K562 (cell line): Measurements from ENCODE around the gene PKIB. TPM values are rescaled to one million over a fixed set of nuclear protein-coding genes. Genes with fewer than 3 reads are reported as not detected.

ENCODE experiments used
- ATAC-seq: fragments of 200-7000 bp; cut with Tn5 transposase; 3 replicates; pipeline ENCODE4 v1.9.1; 2020; ENCODE audit warnings: moderate library complexity
- BruUV-seq: library from RNA; stranded (reverse); fragments of 400-500 nt; replicated peaks from 2 replicates; lab custom pipeline; 2021; lab: Mats Ljungman, UMichigan
- CTCF ChIA-PET: fragments of 300-600 bp; formaldehyde crosslinking; extraction: SDS; loops from one replicate; lab custom pipeline; 2021; ENCODE audit warnings: low intra/inter-chr PET ratio; lab: Yijun Ruan, JAX
- POLR2A ChIA-PET: fragments of 300-600, 350-650 bp; sonication (Branson Sonifier 250); formaldehyde crosslinking; extraction: SDS; loops from one replicate; lab custom pipeline; 2021; ENCODE audit warnings: antibody characterized with exemption, inconsistent platforms; lab: Yijun Ruan, JAX
- DNase-seq, 4 experiments: peaks; one replicate each; pipeline versions ENCODE4 v3.0.0 to v3.0.0-alpha.2; 2011 to 2018; ENCODE audit warnings: low spot score in 3 of 4, mixed read lengths in 3 of 4; ENCODE audit errors: extremely low read depth in 1 of 4
- FAIRE-seq: peaks from 2 replicates; lab custom pipeline; 2011; peaks lifted over from hg19 to GRCh38; lab: Jason Lieb, UNC
- H2AFZ ChIP-seq: 2 replicates; pipeline ENCODE4 v1.6.0; 2011; ENCODE audit warnings: low read depth, low read length, control low read depth, inconsistent platforms
- H3K27ac ChIP-seq: fragments of 200-600 bp; 3 replicates; pipeline ENCODE4 v1.8.0; 2011; ENCODE audit warnings: low read depth, mild to moderate bottlenecking, control low read depth, inconsistent platforms, low read length, moderate library complexity, mixed read lengths; ENCODE audit errors: extremely low read depth
- H3K27me3 ChIP-seq, 2 experiments: fragments of 300-600 bp in 1 of 2; 2 replicates in 1 of 2; 3 replicates in 1 of 2; pipeline versions ENCODE4 v1.6.0 to v1.8.0; 2011; ENCODE audit warnings: inconsistent platforms in 2 of 2, low read length in 2 of 2, mild to moderate bottlenecking in 1 of 2, mixed read lengths in 1 of 2, moderate library complexity in 1 of 2; ENCODE audit not compliant: control insufficient read depth in 2 of 2, insufficient read depth in 2 of 2
- H3K36me3 ChIP-seq: fragments of 300-600 bp; 3 replicates; pipeline ENCODE4 v1.8.0; 2011; ENCODE audit warnings: mild to moderate bottlenecking, low read length, inconsistent platforms; ENCODE audit not compliant: control insufficient read depth, insufficient read depth
- H3K4me1 ChIP-seq, 2 experiments: fragments of 200-600 bp in 1 of 2; replicated peaks in 1 of 2; 2 replicates in 1 of 2; 3 replicates in 1 of 2; pipeline versions ENCODE4 v1.5.1 to v1.8.0; 2011; ENCODE audit warnings: inconsistent platforms in 2 of 2, low read length in 2 of 2, mild to moderate bottlenecking in 1 of 2, mixed read lengths in 1 of 2, moderate library complexity in 1 of 2; ENCODE audit not compliant: control insufficient read depth in 2 of 2, insufficient read depth in 2 of 2
- H3K4me2 ChIP-seq: 2 replicates; pipeline ENCODE4 v1.6.1; 2011; ENCODE audit warnings: low read length, control low read depth, inconsistent platforms, mixed read lengths; ENCODE audit not compliant: insufficient read depth
- H3K4me3 ChIP-seq: fragments of 200-600 bp; sonication (generic), shearing (Covaris generic); 2 replicates; pipeline ENCODE4 v1.5.1; 2016; ENCODE audit warnings: control low read depth, inconsistent platforms
- H3K79me2 ChIP-seq: fragments of 200-600 bp; 3 replicates; pipeline ENCODE4 v1.8.0; 2011; ENCODE audit warnings: low read length, inconsistent platforms; ENCODE audit not compliant: control insufficient read depth, insufficient read depth
- H3K9ac ChIP-seq, 2 experiments: 2 replicates each; pipeline versions ENCODE4 v1.6.0 to v1.6.1; 2011; ENCODE audit warnings: low read depth in 2 of 2, low read length in 2 of 2, control low read depth in 1 of 2, inconsistent platforms in 1 of 2, mild to moderate bottlenecking in 1 of 2, mixed read lengths in 1 of 2; ENCODE audit not compliant: insufficient read depth in 1 of 2
- H3K9me1 ChIP-seq: one replicate; pipeline ENCODE4 v1.6.0; 2011; ENCODE audit warnings: inconsistent platforms, mild to moderate bottlenecking, low read length, moderate library complexity; ENCODE audit not compliant: control insufficient read depth, insufficient read depth
- H3K9me3 ChIP-seq: replicated peaks from 2 replicates; pipeline ENCODE4 v1.5.1; 2011; ENCODE audit warnings: low read depth, low read length, inconsistent platforms; ENCODE audit not compliant: control insufficient read depth, insufficient read depth
- H4K20me1 ChIP-seq: replicated peaks from 2 replicates; pipeline ENCODE4 v1.6.1; 2011; ENCODE audit warnings: low read length, inconsistent platforms, mixed read lengths; ENCODE audit not compliant: control insufficient read depth, insufficient read depth
- ATF3 ChIP-seq, 2 experiments: fragments of 450-650 bp in 1 of 2; sonication (generic) in 1 of 2; formaldehyde crosslinking in 1 of 2; IDR thresholded peaks in 1 of 2; conservative IDR thresholded peaks in 1 of 2; 2 replicates each; pipeline versions ENCODE4 v1.6.1 to v1.8.1; 2016 to 2023; ENCODE audit warnings: mild to moderate bottlenecking in 2 of 2, moderate library complexity in 2 of 2, inconsistent platforms in 1 of 2, missing genetic modification reagents in 1 of 2
- CREB5 ChIP-seq: fragments of 250-450 bp; sonication (Bioruptor Pico); IDR thresholded peaks from 2 replicates; pipeline ENCODE4 v1.5.0; 2020; ENCODE audit warnings: mild to moderate bottlenecking
- EWSR1 ChIP-seq: fragments of 450-650 bp; IDR thresholded peaks from 2 replicates; pipeline ENCODE4 v1.6.1; 2018; ENCODE audit warnings: borderline replicate concordance, mild to moderate bottlenecking, low read depth, moderate library complexity; ENCODE audit not compliant: partially characterized antibody
- HDAC2 ChIP-seq: fragments of 450-650 bp; IDR thresholded peaks from 2 replicates; pipeline ENCODE4 v1.6.1; 2016; ENCODE audit warnings: mild to moderate bottlenecking
- PKNOX1 ChIP-seq: fragments of 450-650 bp; IDR thresholded peaks from 2 replicates; pipeline ENCODE4 v1.6.1; 2016
- TCF7L2 ChIP-seq: fragments of 150-350 bp; IDR thresholded peaks from 2 replicates; pipeline ENCODE4 v1.6.1; 2016; ENCODE audit warnings: low read depth, mild to moderate bottlenecking, low read length, moderate library complexity
- ZFX ChIP-seq: sonication (generic); formaldehyde crosslinking; IDR thresholded peaks from 2 replicates; pipeline ENCODE4 v1.8.0; 2022; ENCODE audit warnings: mild to moderate bottlenecking, missing genetic modification reagents, moderate library complexity
- ZNF217 ChIP-seq: sonication (generic); formaldehyde crosslinking; IDR thresholded peaks from 2 replicates; pipeline ENCODE4 v1.8.0; 2022; ENCODE audit warnings: mild to moderate bottlenecking, missing genetic modification reagents
- ZNF511 ChIP-seq: sonication (generic); formaldehyde crosslinking; IDR thresholded peaks from 2 replicates; pipeline ENCODE4 v1.8.0; 2022; ENCODE audit warnings: mild to moderate bottlenecking, missing genetic modification reagents
- ZNF512 ChIP-seq: IDR thresholded peaks from 2 replicates; pipeline ENCODE4 v1.6.1; 2016; ENCODE audit warnings: missing genetic modification characterization, missing compliant biosample characterization
- WGBS: fragments of 100-300 bp; shearing (Covaris generic); methylation state at CpG from one replicate; pipeline ENCODE4 v1.1.6; 2016; ENCODE audit warnings: low coverage, mixed read lengths; ENCODE audit not compliant: insufficient coverage; ENCODE audit errors: missing lambda C conversion rate; 5-methylcytosine and 5-hydroxymethylcytosine counted together
- in situ Hi-C: fragments of 300-500 bp; cut with MboI; formaldehyde crosslinking; loops from 4 replicates; pipeline ENCODE4 v1.15.0; 2018; ENCODE audit warnings: inconsistent platforms, mixed read lengths
- intact Hi-C: fragments of 100-400 bp; cut with micrococcal nuclease; formaldehyde crosslinking; loops from 2 replicates; pipeline ENCODE4 v1.14.2; 2022
- polyA plus RNA-seq, 8 experiments: library from polyadenylated mRNA; depleted of rRNA in 4 of 8; stranded (reverse) in 5 of 8; unstranded in 3 of 8; fragments of >200 nt; fragmentation: Nextera tagmentation in 2 of 8; fragmentation: Illumina TruSeq in 1 of 8; extraction: Ambion mirVana in 2 of 8; extraction: Trizol in 1 of 8; gene quantifications; 2 replicates each; pipeline versions ENCODE4 v1.2.1 to v1.2.3, GENCODE V29; 2011 to 2014; ENCODE audit warnings: inconsistent platforms in 1 of 8, missing spikeins in 1 of 8
- total RNA-seq, 7 experiments: library from RNA; depleted of rRNA in 6 of 7; stranded (reverse); fragments of >200 nt in 6 of 7; fragmentation: Illumina TruSeq in 2 of 7; extraction: Trizol in 2 of 7; gene quantifications; 2 replicates each; pipeline versions ENCODE4 v1.2.1 to v1.2.3, GENCODE V29; 2011 to 2021; ENCODE audit warnings: low replicate concordance in 1 of 7

The PKIB gene
- total and polyA plus RNA-seq, 9 of the 15 experiments (the other 6 are each of a cell fraction or from before 2014, with no cell fraction given) = 14.8 to 37.5 (median 27.4) TPM

- FAIRE-seq = no peak
- H2AFZ ChIP-seq = no peak overlapping the region
- POLR2A ChIA-PET = no interaction called here
These were observed 10.7 kb downstream of the PKIB start for GRCh38 chr6:122620902-122621301.

GRCh38 chr6:122621638-122622037, 11.4 kb downstream of the PKIB start:
- Histone ChIP-seq H2AFZ (no peak overlapping the region), H4K20me1 (no peaks in the 10 kb centered on the region), H3K36me3 (no peaks in the 10 kb centered on the region), H3K27ac (no peak overlapping the region), H3K27me3 (no peaks in the 10 kb centered on the region), H3K4me2 (no peak overlapping the region), H3K9me1 (no peaks in the 10 kb centered on the region), H3K9me3 (no peaks in the 10 kb centered on the region), H3K4me3 (no peak overlapping the region), H3K79me2 (no peaks in the 10 kb centered on the region), H3K4me1 (no peaks in the 10 kb centered on the region), H3K9ac (no peak overlapping the region)
- POLR2A ChIA-PET = no interaction called here
- 6% methylated on average over 2 of the region's 2 CpGs for WGBS
- DNase-seq (no peak), FAIRE-seq (no peak), ATAC-seq (no peak)
- intact Hi-C loops (no loop called here), in situ Hi-C loops (no loop called here)
- no TSS peak for BruUV-seq
- CTCF ChIA-PET = no interaction called here
- TF ChIP-seq TCF7L2 = no peak
- no peak for TF ChIP-seq CREB5
- no peak for TF ChIP-seq ZFX (CRISPR knock-in tag)
- TF ChIP-seq ZNF512 (tag) = no peak
- TF ChIP-seq PKNOX1 = no peak
- no peak for TF ChIP-seq HDAC2
- no peak for TF ChIP-seq EWSR1
- no peak for TF ChIP-seq ZNF511

More at GRCh38 chr6:122620902-122621301, 10.7 kb downstream of the PKIB start:
- WGBS = 7% methylated on average over 3 of the region's 3 CpGs
- Histone ChIP-seq H3K27me3 (no peaks in the 10 kb centered on the region), H3K9ac (no peak overlapping the region), H3K9me3 (no peaks in the 10 kb centered on the region), H4K20me1 (no peaks in the 10 kb centered on the region), H3K4me1 (no peaks in the 10 kb centered on the region), H3K27ac (no peak overlapping the region), H3K9me1 (no peaks in the 10 kb centered on the region), H3K4me2 (no peak overlapping the region), H3K79me2 (no peaks in the 10 kb centered on the region), H3K36me3 (no peaks in the 10 kb centered on the region), H3K4me3 (no peak overlapping the region)
- in situ Hi-C loops (no loop called here), intact Hi-C loops (no loop called here)
- CTCF ChIA-PET = no interaction called here
- no peak for ATAC-seq
- DNase-seq = no peak
- BruUV-seq = no TSS peak
- TF ChIP-seq ZNF217 (CRISPR knock-in tag) (no peak), ATF3 (IDR thresholded peaks at IDR 0.05) (peak; percentile 25; the same call in 1 of the 2 replicates), ATF3 (CRISPR knock-in tag; conservative IDR thresholded peaks at IDR 0.05) (no peak)
